RPMI8226 (cell line): ENCODE data around the gene VPS33A.
A peak's percentile ranks its signal among the peaks of the same experiment; 100 is the strongest.

Source experiments
- DNase-seq: peaks from one replicate; pipeline ENCODE4 v3.0.0-alpha.2; 2015

Gene VPS33A

DNA sequence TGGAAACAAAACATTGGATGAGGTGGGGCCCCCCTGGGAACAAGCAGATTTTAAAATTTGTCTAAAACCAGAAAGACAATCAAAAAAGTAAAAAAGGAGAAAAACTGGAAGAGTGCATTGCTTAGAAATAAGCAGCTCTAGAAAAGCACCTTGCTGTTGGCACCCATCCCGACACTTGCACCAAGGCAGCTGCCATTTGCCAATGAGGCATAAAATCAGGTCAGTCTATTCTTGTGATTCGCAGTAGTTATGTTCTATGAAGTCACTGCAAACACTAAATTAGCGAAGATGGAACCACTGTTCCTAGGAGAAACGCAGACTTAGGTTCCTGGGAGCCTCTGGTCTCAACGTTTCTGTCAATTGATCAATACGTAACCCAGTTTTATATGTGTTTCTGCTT is 16.2 kb downstream of the VPS33A start:
- no peak for DNase-seq

DNA sequence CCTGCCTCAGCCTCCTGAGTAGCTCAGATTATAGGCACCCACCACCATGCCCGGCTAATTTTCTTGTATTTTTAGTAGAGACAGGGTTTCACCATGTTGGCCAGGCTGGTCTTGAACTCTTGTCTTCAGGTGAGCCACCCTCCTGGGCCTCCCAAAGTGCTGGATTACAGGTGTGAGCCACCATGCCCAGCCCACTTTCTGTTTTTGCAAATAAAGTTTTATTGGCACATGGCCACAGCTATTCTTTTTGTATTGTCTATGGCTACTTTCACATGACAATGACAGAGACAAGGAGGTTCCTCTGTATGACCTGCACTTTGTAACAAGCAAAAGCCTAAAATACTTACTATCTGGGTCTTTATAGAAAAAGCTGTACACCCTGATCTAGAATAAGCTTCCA is 20.7 kb downstream of the VPS33A start:
- no peak for DNase-seq

DNA sequence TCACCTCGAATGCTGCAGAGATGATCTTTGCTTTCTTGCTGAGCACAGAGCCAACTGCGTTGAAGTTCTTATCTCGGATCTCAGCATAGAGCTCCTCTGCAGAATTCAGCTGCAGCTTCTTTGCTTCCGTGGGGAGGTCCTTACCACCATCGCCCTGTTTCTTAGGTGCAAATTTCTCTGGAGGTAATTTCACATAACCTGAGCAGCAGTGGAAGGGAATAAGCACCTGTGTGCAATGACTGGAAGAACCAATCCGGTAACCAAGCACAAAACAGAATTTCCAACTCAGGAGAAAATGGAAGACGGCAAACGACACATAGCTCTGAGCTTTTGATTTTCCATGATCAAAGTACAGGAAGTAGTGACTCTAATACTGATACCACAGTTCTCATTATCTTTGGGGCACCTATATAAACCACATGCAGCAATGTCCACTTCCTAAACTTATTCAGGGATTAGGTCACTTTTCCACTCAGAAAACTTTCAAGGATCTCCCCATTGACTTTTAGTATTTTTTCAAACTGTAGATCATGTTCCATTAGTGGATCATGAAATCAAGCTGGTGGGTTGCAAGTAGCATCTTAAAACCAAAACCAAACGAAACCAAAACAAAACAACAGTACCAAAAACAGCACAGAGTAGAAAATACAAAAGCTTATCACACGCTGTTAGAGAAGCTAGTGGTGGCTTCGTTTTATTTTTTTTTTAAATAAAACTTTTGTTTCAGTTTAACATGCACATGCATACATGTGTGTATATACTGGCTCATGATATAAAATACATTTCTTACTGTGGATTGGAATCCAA is 21.5 kb downstream of the VPS33A start:
- DNase-seq, result no peak

DNA sequence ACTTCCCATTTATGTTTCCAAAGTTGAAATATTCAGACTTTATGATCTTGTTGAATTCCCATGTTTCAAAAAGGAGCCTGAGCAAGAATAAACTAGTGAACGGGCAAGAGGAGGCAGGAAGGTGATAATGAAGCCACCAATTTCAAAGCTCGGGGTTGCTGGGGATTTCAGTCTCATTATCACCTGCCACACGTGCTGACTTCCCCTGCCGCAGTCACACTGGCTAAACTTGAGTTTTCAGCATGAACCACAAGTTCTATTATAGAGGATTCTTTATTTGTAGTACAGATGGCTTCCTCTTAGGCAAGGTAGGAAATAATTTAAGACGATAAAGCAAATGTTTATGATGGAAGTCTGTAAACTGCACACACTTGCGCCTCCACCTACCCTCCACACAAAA is 22.3 kb downstream of the VPS33A start:
- DNase-seq, result no peak

DNA sequence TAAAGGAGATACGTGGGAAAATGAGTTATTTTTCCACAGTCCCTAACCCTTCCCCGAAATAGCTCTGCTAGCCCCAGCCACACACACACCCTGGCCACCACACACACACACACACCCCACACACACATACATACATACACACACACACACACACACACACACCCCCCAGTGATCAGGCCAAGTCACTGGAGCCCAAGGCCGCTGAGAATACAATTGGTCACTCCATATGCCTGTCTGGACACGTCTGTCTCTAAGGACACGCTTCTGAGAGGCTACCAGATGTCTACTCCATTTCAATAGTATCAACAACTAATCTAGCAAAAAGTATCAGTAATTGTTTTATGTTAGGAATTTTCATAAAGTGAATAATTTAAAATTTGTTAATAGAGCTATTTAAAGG is 27.4 kb downstream of the VPS33A start:
- no peak for DNase-seq

DNA sequence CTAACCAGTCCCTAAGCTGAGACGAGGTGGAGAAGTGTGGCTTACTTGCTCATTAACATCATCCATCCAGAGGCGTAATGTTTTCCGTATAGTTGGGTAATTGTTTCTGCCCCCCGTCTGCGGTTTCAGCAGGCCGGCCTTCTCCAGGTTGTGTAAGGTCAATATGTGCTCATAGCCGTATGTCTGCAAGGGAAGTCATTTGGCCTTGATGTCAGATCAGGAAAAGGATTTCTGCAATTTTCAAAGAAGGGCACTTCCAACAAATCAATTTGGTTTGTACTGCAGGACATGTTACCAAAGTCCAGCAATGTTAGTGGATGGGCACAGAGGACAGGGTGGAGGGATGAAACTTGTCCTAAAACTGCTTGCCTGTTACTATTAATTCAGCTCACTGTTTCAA is 30.6 kb downstream of the VPS33A start:
- no peak for DNase-seq

DNA sequence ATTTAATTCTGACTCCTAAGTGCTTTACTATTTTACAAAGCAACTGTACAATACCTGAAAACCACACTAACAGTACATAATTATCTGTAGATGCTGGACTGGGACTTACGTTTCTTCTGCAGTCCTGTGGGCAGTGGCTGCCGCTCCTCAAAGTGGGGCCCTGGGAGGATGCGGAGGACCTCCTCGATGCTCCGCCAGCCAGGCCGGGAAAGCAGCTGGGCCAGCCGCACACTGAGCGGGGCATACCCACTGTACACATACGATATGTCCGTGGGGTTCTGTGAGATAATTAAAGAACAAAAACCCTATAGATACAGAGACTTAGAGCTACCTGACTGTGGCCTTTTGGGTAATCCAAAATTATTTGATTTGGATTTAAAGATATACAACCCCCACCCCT is 33.6 kb downstream of the VPS33A start:
- DNase-seq, result no peak

DNA sequence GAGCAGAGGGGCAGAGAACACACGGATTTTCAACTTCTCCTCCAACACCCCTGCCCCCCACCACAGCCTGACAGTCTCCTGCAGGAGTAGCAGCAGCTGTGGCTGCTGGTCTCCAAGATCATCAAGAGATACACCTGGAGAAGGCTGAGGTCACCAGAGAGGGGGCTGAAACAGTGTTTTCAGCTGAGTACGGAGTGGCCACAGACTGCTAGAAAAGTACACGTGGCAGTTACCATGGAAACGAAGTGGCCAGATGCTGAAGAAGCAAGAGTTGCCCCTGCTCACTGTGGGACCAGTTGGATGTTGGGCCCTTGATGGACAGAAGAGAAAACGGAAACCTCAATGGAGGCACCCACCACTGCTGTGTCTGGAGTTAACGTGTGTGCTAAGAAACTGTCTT is 35.5 kb downstream of the VPS33A start:
- DNase-seq, result no peak

DNA sequence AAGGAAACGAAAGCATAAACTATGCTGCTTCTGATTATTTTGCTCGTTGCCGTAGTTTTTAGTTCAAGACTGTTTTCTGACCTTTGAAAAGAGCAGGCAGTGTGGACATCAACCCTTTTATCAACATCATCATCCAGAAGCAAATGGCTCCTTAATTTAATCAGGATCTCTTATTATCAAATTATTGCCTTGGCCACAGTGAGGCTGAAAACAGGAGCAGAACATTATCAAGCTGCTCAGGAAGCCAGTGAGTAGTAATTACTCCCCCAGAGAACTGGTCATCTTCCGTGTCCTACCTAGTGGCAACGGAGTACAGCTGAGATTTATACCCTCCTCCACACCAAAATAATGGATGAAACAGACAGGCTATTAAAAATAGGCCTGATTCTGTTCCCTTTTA is 38.2 kb downstream of the VPS33A start:
- DNase-seq, result no peak

DNA sequence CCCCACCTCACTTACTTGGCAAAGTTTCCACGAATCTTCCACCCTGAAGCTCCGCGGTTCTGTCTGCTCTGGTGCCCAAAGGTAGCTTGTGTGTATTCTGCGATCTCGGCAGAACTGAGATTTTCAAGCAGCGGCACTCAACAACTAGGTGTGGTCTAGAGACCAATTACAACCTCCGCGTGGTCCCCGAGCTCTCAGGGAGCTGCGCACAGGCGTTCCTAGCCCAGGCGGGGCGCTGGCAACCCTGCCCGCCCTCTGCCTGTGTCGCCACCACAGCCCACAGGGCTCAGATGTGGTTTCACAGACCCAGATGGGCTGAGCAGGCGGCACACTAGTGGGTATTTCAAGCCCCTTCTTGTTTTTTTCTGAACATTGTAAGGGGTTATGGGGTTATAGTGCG is 39.0 kb downstream of the VPS33A start:
- no peak for DNase-seq

DNA sequence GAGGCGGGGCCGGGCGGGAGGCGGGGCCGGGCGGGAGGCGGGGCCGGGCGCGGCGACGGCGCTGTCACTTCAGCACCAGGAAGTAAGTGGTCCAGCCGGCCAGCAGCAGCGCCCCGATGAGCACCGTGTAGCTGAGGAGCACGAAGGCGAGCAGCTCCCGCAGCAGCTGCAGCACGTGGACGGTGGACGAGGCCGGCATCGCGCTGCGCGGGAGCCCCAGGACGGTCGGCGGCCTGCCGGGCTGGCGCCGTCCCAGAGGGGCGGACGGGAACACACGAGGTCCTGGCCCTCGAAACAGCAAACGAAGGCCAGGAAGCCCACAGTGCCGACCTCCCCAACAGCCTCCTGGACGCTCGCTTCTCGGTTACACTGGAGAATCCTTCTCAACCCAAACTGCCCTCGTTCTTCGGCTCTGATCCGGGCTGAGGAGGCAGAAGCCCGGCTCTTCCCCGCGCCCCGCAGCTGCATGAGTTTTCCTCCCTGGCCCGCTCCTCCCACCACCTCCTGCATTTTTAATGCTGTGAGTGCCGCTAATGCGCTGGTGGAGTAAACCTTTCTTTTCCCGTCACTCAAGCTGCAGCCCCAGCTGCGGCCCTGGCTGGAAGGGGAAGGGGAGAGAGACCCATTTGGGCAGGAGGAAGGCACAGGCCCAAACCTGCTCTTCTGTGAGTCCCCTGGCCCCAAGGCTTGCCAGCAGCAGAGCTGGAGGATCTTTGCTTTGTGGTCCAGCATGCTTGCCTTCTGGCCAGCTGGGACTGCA is 39.7 kb downstream of the VPS33A start:
- no peak for DNase-seq

DNA sequence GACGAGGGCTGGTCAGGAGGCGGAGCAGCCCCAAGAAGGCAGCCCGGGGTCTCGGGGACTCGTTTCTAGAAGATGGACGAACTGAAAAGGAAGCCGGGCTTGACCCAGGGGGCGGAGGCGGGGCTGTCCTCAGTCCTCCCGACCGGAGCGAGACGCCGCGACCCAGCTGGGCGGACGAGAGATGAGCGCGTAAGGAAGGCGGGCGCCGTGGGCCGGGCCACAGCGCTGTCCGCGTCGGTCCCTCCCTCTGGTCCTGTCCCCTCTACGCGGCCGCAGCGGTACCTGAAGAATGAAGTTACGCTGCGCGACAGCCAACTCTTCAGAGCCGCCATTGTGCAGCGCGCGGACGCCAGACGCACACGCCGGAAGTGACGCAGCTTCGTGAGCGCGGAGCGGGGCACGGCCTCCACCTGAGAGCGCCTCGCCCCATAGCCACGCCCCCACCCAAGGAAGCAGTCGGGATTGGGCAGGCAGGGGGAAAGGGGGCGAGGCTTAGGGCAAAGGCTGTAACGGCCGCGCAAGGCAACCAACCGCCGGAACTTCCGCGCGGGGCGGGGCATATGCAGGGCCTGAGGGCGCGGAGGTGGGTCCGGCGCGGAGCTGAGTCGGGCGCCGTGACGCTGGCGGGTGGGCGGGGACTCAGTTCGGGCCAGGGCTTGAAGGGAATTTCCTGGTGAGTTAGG is 40.5 kb downstream of the VPS33A start, which contains the start of gene DIABLO:
Gene DIABLO (minus strand): TSS at position 370 of the 683 bp plus-strand sequence. CDS start 38 bp downstream, at position 332.
- peak; percentile 99 for DNase-seq

DNA sequence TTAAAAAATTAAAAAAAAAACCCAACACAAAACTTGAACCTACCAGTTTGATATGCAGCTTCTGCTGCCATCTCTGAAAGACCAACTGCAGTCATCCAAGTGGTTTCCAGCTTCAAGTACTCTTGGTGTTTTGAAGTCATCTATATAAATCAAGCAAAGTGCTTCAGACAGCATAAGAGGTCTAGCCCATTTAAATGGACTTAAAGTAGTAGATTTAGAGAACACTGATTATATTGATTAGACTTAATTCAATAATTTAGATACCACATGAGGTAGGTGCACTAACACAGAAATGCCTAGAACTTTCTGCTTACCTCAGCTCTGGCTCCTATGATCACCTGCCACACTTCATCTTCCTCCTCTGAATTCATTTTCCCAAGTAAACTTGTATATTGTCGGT is 49.8 kb downstream of the VPS33A start:
- no peak for DNase-seq

DNA sequence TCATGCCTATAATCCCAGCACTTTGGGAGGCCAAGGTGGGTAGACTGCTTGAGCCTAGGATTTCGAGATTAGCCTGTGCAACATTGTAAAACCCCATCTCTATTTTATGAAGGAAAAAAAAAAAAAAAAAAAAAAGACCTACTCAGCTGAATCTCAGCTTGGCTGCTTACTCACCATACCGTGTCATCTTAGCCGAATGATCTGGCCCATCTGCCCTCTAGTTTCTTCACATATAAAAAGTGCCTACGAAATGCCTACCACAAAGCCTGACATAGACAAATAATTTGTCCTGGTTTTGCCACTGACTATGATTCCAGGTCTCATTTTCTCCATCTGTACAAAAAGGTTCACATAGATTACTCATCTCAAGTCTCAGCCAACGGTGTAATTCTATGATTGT is 50.5 kb downstream of the VPS33A start:
- no peak for DNase-seq

DNA sequence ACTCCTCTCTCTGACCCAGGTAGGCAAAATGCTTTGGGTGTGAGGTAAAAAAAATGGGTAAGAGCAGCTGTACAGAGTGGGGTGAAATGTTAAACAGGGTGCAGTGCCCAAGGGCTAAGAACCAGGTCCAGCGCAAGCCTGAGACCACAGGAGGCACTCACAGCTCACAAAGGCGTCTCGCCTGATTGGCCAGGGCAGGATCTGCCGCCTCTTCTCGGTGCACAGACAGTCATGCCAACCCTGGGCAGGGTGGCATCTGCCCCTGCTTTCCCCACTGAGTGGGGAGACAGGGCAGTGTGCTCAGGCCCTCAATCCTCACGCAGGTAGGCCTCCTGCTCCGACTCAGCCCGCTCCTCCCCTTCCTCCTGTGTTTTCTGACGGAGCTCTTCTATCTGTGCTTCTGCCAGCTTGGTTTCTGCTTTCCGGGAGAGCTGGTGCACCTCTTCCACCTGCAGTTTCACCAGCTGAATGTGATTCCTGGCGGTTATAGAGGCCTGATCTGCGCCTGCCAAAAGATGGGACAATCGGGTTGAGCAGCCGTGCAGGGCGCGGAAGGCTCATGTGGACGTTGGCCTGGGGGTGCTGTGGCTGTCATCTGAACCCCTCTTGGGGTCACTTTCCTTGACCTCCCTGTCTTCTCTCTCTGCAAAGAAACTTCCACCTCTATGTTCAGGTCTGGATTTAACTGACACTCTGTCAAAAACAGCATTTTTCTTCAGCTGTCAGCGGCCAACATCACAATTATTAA is 58.0 kb downstream of the VPS33A start:
- no peak for DNase-seq

DNA sequence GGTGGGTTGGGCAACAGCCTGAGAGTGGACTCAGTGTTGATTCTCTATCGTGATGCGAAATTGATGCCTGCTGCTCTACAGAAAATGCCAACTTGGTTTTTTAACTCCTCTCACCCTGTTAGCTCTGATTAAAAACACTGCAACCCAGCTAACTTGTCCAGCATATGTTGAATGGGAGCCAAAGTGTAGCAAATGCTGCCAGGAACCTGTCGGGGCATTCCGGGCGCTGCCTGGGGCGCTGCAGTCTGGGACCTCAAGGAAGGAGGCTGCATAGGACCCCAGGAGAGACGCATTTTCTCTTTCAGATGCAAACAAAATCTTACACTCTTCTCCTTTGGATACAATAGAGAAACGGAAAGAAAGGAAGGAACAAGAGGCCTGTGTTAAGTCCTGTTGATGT is 58.9 kb downstream of the VPS33A start:
- DNase-seq, result no peak

DNA sequence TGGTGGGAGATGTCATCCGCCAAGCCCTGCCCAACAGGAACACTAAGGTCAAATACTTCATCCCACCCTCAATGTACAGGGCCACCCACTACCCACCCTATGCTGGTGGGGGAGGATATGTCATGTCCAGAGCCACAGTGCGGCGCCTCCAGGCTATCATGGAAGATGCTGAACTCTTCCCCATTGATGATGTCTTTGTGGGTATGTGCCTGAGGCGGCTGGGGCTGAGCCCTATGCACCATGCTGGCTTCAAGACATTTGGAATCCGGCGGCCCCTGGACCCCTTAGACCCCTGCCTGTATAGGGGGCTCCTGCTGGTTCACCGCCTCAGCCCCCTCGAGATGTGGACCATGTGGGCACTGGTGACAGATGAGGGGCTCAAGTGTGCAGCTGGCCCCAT is 59.3 kb downstream of the VPS33A start:
- no peak for DNase-seq

DNA sequence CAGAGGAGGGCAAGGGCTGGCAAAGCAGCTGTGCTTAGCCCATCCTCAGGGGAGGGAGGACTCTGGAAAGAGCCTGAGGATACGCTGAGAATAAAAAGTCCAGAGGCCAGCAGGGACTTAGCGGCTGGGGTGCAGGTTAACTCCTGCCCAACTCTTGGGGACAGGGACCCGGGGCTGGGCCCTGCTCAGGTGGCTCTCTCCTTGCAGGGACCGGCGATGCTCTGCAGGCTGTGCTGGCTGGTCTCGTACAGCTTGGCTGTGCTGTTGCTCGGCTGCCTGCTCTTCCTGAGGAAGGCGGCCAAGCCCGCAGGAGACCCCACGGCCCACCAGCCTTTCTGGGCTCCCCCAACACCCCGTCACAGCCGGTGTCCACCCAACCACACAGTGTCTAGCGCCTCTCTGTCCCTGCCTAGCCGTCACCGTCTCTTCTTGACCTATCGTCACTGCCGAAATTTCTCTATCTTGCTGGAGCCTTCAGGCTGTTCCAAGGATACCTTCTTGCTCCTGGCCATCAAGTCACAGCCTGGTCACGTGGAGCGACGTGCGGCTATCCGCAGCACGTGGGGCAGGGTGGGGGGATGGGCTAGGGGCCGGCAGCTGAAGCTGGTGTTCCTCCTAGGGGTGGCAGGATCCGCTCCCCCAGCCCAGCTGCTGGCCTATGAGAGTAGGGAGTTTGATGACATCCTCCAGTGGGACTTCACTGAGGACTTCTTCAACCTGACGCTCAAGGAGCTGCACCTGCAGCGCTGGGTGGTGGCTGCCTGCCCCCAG is 60.0 kb downstream of the VPS33A start:
- no peak for DNase-seq

DNA sequence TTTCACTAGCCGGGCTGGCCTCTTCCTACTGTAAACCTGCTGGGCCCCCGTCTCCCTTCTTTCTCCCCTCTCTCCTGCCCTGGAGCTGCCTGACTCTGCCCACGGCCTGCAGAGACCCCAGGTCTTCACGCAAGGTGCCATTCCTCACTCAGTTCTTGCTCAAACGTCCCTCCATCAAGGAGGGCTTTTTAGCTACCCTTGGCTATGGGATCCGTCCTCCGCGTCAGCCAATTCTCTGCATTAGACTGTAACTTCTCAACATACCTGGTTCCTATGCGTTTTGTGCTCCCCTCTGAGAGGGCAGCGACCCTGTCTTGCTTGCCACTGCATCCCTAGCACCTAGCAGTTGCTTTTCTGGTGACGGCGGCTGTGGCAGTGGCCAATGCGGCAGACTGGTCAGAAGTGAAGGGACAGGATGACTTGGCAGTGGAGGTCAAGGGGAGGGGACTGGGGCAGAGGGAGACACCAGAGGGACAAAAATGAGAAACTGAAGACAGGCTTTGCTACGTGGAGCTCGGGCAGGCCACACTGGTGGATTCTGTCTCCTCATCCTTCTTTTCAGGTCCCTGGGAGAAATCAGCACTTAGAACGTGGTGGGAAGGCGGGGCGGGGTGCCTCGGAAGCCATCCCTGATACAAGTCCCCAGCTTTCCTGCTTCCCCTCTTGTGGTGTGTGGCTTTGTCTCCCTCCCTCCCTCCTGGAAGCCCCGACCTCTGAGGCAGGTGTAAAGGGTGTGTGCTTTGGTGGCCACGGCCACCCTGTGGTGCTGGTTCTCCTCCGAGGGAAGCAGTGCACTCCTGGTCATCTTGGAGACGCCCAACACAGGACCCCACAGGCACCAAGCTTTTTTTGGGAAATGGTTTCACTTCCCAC is 61.0 kb downstream of the VPS33A start:
- no peak for DNase-seq

DNA sequence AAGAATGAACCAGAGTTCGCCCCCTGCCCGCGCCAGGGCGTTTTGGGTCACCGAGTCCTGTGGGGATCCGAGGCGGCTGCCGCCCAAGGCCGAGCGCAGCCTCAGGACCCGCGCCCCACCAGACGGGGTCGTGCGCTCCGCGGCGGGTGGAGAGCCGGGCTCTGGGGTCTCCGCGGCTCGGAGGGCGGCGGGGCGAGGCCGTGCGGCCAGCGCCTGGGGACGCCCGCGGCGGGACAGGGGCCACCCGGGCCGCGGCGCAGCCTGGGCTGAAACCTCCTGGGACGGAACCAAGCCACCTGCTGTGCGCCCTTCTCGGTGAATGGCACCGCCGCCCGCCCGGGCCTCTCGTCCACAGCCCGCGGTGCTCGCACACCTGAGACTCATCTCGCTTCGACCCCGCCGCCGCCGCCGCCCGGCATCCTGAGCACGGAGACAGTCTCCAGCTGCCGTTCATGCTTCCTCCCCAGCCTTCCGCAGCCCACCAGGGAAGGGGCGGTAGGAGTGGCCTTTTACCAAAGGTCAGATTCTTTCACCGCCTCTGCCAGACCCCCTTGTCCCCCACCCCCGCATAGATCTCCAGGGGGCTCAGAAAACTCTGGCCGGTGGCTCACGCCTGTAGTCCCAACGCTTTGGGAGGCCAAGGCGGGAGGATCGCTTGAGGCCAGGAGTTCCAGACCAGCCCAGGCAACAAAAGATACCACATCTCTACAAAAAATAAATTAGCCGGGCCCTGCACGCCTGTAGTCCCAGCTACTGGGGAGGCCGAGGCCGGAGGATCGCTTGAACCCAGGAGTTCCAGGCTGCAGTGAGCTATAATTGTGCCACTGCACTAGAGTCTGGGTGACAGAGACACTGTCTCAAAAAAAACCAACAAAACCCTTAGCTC is 61.9 kb downstream of the VPS33A start:
- DNase-seq, result no peak
